ENCODE data around the gene CISTR.

The CISTR gene

DNA sequence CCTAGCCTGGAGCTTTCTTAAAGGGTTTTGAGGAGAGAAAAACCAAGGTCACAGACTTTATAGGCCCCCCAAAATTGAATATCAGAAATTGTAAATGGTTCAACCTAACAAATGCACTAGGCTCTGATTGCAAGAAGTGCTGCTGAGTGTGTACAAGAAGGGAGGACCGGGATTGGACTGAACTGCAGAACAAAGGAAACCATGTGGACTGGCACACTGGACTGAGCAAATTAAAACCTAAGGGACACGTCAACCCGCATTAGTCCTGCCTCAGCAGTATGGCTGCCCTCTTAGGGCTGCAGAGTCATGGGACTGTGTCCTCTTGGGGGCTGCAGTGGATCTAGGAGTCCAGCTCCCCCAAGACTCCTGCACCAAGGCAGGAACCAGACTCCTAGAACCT is 842 bp upstream of the CISTR start (continued):
- TF ChIP-seq ZSCAN30 (tag by site-specific recombination; IDR thresholded peaks at IDR 0.05), result no peak
- TF ChIP-seq, protein P1, sequence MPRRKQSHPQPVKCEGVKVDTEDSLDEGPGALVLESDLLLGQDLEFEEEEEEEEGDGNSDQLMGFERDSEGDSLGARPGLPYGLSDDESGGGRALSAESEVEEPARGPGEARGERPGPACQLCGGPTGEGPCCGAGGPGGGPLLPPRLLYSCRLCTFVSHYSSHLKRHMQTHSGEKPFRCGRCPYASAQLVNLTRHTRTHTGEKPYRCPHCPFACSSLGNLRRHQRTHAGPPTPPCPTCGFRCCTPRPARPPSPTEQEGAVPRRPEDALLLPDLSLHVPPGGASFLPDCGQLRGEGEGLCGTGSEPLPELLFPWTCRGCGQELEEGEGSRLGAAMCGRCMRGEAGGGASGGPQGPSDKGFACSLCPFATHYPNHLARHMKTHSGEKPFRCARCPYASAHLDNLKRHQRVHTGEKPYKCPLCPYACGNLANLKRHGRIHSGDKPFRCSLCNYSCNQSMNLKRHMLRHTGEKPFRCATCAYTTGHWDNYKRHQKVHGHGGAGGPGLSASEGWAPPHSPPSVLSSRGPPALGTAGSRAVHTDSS (tag by site-specific recombination; IDR thresholded peaks at IDR 0.05), result no peak
- TF ChIP-seq ZNF548 (tag by site-specific recombination; IDR thresholded peaks at IDR 0.05), result no peak
- TF ChIP-seq BCL11B (tag by site-specific recombination; IDR thresholded peaks at IDR 0.05; ENCODE audit: low read depth), result no peak

DNA sequence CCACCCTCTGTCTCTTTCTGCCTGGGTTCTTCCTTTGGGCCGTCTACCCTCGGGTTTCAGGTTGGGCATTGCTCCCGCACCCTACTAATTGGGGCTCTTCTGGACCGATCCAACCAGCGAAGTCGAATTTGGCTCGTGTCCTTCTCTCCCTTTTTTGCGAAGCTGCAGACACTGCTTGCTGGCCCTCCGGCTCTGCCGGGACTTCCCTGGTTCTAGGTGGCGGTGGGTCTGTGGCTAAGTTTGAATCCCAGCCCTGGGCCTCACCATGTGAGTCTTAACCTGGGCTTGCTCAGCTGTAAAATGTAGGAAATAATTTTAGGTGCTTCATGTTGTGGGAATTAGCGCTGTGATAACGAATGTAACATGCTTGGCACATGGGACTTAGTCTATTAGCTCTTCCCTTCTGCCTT is 418 bp upstream of the CISTR start:
- POLR2A ChIA-PET, result interaction anchor here (0.6 to 0.7 kb wide), 2 partner anchors 52 to 186 kb away, joined by 3 read pairs; partner anchors contain the start of gene HOXC13
- CTCF ChIA-PET, result interaction anchor here (1.1 to 11.4 kb wide), 4 partner anchors 7 to 52 kb away, joined by 3 to 172 read pairs (median 8); no protein-coding TSS in a partner anchor
- Histone ChIP-seq H3K9me3 (ENCODE audit: control insufficient read depth, insufficient read depth, low read depth, low read length) (no peaks in the 10 kb centered on the region), H3K27ac (ENCODE audit: extremely low read depth, low read depth, low read length) (no peak overlapping the region; the same call in 1 of the 2 replicates), H3K4me3 (ENCODE audit: low read depth, low read length) (no peak overlapping the region), H3K4me1 (ENCODE audit: control insufficient read depth, insufficient read depth, low read length) (peaks cover 20% of the 10 kb centered on the region), H3K36me3 (ENCODE audit: control insufficient read depth in 2 of 2, insufficient read depth in 1 of 2, low read length in 2 of 2) (no peaks in the 10 kb centered on the region)
- TF ChIP-seq, protein P2, sequence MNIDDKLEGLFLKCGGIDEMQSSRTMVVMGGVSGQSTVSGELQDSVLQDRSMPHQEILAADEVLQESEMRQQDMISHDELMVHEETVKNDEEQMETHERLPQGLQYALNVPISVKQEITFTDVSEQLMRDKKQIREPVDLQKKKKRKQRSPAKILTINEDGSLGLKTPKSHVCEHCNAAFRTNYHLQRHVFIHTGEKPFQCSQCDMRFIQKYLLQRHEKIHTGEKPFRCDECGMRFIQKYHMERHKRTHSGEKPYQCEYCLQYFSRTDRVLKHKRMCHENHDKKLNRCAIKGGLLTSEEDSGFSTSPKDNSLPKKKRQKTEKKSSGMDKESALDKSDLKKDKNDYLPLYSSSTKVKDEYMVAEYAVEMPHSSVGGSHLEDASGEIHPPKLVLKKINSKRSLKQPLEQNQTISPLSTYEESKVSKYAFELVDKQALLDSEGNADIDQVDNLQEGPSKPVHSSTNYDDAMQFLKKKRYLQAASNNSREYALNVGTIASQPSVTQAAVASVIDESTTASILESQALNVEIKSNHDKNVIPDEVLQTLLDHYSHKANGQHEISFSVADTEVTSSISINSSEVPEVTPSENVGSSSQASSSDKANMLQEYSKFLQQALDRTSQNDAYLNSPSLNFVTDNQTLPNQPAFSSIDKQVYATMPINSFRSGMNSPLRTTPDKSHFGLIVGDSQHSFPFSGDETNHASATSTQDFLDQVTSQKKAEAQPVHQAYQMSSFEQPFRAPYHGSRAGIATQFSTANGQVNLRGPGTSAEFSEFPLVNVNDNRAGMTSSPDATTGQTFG (tag by site-specific recombination; IDR thresholded peaks at IDR 0.05; ENCODE audit: borderline replicate concordance), result no peak
- no peak for TF ChIP-seq ZNF366 (tag by site-specific recombination; conservative IDR thresholded peaks at IDR 0.05)
- no peak for TF ChIP-seq GLIS2 (tag by site-specific recombination; IDR thresholded peaks at IDR 0.05)
- TF ChIP-seq GLI4 (tag by site-specific recombination; IDR thresholded peaks at IDR 0.05), result no peak
- no peak for TF ChIP-seq ZEB2 (tag by site-specific recombination; IDR thresholded peaks at IDR 0.05)
- no peak for TF ChIP-seq PRDM1 (tag by site-specific recombination; IDR thresholded peaks at IDR 0.05)
- TF ChIP-seq ZNF548 (tag by site-specific recombination; IDR thresholded peaks at IDR 0.05), result no peak
- no peak for TF ChIP-seq SCRT2 (tag by site-specific recombination; IDR thresholded peaks at IDR 0.05)

DNA sequence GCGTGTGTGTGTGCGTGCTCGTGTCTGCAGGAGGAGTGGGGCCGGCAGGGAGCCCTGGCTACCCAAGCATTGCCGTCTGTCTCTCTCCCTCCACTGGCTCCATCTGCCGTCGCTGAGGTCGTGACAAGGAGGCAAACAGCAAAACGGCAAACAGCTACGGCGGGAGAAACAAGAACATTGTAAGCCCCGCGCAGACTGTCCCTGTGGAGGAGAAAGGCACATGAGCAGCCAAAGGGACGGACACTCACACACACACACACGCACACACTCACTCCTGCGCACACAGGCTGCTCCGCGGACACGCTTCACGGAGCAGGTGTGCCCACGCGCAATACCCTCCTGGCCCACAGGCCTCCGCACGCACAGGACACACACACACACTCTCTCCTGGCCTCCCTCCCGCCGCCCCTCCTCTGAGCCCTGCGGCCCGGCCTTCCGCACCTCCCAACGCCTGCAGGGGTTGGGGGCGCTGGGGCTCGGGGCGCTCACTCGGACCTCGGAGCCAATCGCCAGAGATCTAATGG is 905 bp downstream of the CISTR start:
- H3K36me3 ChIP-seq (ENCODE audit: control insufficient read depth in 2 of 2, insufficient read depth in 1 of 2, low read length in 2 of 2), result no peaks in the 10 kb centered on the region
- H3K27ac ChIP-seq (ENCODE audit: extremely low read depth, low read depth, low read length), result no peak overlapping the region
- ChIA-PET CTCF (interaction anchor here (3.1 kb wide), 1 partner anchor 48 kb away, joined by 23 read pairs; no protein-coding TSS in a partner anchor), POLR2A (no interaction called here)
- H3K9me3 ChIP-seq (ENCODE audit: control insufficient read depth, insufficient read depth, low read depth, low read length), result no peaks in the 10 kb centered on the region
- peaks cover 16% of the 10 kb centered on the region for H3K4me1 ChIP-seq (ENCODE audit: control insufficient read depth, insufficient read depth, low read length)
- TF ChIP-seq, protein P3, sequence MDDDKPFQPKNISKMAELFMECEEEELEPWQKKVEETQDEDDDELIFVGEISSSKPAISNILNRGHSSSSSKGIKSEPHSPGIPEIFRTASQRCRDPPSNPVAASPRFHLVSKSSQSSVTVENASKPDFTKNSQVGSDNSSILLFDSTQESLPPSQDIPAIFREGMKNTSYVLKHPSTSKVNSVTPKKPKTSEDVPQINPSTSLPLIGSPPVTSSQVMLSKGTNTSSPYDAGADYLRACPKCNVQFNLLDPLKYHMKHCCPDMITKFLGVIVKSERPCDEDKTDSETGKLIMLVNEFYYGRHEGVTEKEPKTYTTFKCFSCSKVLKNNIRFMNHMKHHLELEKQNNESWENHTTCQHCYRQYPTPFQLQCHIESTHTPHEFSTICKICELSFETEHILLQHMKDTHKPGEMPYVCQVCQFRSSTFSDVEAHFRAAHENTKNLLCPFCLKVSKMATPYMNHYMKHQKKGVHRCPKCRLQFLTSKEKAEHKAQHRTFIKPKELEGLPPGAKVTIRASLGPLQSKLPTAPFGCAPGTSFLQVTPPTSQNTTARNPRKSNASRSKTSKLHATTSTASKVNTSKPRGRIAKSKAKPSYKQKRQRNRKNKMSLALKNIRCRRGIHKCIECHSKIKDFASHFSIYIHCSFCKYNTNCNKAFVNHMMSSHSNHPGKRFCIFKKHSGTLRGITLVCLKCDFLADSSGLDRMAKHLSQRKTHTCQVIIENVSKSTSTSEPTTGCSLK (tag by site-specific recombination; IDR thresholded peaks at IDR 0.05), result no peak
- TF ChIP-seq ZFHX2 (tag by site-specific recombination; conservative IDR thresholded peaks at IDR 0.05), result peak; percentile 74; the same call in 1 of the 2 replicates
- no peak overlapping the region for H3K4me3 ChIP-seq (ENCODE audit: low read depth, low read length)

All from HEK293 (cell line).